K562 (cell line): ENCODE data around the gene C10orf90. TPM values are rescaled to one million over a fixed set of nuclear protein-coding genes. Genes with fewer than 3 reads are reported as not detected.

Experiments
- ATAC-seq: fragments of 200-7000 bp; cut with Tn5 transposase; 3 replicates; pipeline ENCODE4 v1.9.1; 2020; ENCODE audit warnings: moderate library complexity
- BruUV-seq: library from RNA; stranded (reverse); fragments of 400-500 nt; replicated peaks from 2 replicates; lab custom pipeline; 2021; lab: Mats Ljungman, UMichigan
- CTCF ChIA-PET: fragments of 300-600 bp; formaldehyde crosslinking; extraction: SDS; loops from one replicate; lab custom pipeline; 2021; ENCODE audit warnings: low intra/inter-chr PET ratio; lab: Yijun Ruan, JAX
- POLR2A ChIA-PET: fragments of 300-600, 350-650 bp; sonication (Branson Sonifier 250); formaldehyde crosslinking; extraction: SDS; loops from one replicate; lab custom pipeline; 2021; ENCODE audit warnings: antibody characterized with exemption, inconsistent platforms; lab: Yijun Ruan, JAX
- DNase-seq, 4 experiments: peaks; one replicate each; pipeline versions ENCODE4 v3.0.0 to v3.0.0-alpha.2; 2011 to 2018; ENCODE audit warnings: low spot score in 3 of 4, mixed read lengths in 3 of 4; ENCODE audit errors: extremely low read depth in 1 of 4
- FAIRE-seq: peaks from 2 replicates; lab custom pipeline; 2011; peaks lifted over from hg19 to GRCh38; lab: Jason Lieb, UNC
- H2AFZ ChIP-seq: 2 replicates; pipeline ENCODE4 v1.6.0; 2011; ENCODE audit warnings: low read depth, low read length, control low read depth, inconsistent platforms
- H3K27ac ChIP-seq: fragments of 200-600 bp; 3 replicates; pipeline ENCODE4 v1.8.0; 2011; ENCODE audit warnings: low read depth, mild to moderate bottlenecking, control low read depth, inconsistent platforms, low read length, moderate library complexity, mixed read lengths; ENCODE audit errors: extremely low read depth
- H3K27me3 ChIP-seq, 2 experiments: fragments of 300-600 bp in 1 of 2; 2 replicates in 1 of 2; 3 replicates in 1 of 2; pipeline versions ENCODE4 v1.6.0 to v1.8.0; 2011; ENCODE audit warnings: inconsistent platforms in 2 of 2, low read length in 2 of 2, mild to moderate bottlenecking in 1 of 2, mixed read lengths in 1 of 2, moderate library complexity in 1 of 2; ENCODE audit not compliant: control insufficient read depth in 2 of 2, insufficient read depth in 2 of 2
- H3K36me3 ChIP-seq: fragments of 300-600 bp; 3 replicates; pipeline ENCODE4 v1.8.0; 2011; ENCODE audit warnings: mild to moderate bottlenecking, low read length, inconsistent platforms; ENCODE audit not compliant: control insufficient read depth, insufficient read depth
- H3K4me1 ChIP-seq, 2 experiments: fragments of 200-600 bp in 1 of 2; replicated peaks in 1 of 2; 2 replicates in 1 of 2; 3 replicates in 1 of 2; pipeline versions ENCODE4 v1.5.1 to v1.8.0; 2011; ENCODE audit warnings: inconsistent platforms in 2 of 2, low read length in 2 of 2, mild to moderate bottlenecking in 1 of 2, mixed read lengths in 1 of 2, moderate library complexity in 1 of 2; ENCODE audit not compliant: control insufficient read depth in 2 of 2, insufficient read depth in 2 of 2
- H3K4me2 ChIP-seq: 2 replicates; pipeline ENCODE4 v1.6.1; 2011; ENCODE audit warnings: low read length, control low read depth, inconsistent platforms, mixed read lengths; ENCODE audit not compliant: insufficient read depth
- H3K4me3 ChIP-seq: fragments of 200-600 bp; sonication (generic), shearing (Covaris generic); 2 replicates; pipeline ENCODE4 v1.5.1; 2016; ENCODE audit warnings: control low read depth, inconsistent platforms
- H3K79me2 ChIP-seq: fragments of 200-600 bp; 3 replicates; pipeline ENCODE4 v1.8.0; 2011; ENCODE audit warnings: low read length, inconsistent platforms; ENCODE audit not compliant: control insufficient read depth, insufficient read depth
- H3K9ac ChIP-seq, 2 experiments: 2 replicates each; pipeline versions ENCODE4 v1.6.0 to v1.6.1; 2011; ENCODE audit warnings: low read depth in 2 of 2, low read length in 2 of 2, control low read depth in 1 of 2, inconsistent platforms in 1 of 2, mild to moderate bottlenecking in 1 of 2, mixed read lengths in 1 of 2; ENCODE audit not compliant: insufficient read depth in 1 of 2
- H3K9me1 ChIP-seq: one replicate; pipeline ENCODE4 v1.6.0; 2011; ENCODE audit warnings: inconsistent platforms, mild to moderate bottlenecking, low read length, moderate library complexity; ENCODE audit not compliant: control insufficient read depth, insufficient read depth
- H3K9me3 ChIP-seq: replicated peaks from 2 replicates; pipeline ENCODE4 v1.5.1; 2011; ENCODE audit warnings: low read depth, low read length, inconsistent platforms; ENCODE audit not compliant: control insufficient read depth, insufficient read depth
- H4K20me1 ChIP-seq: replicated peaks from 2 replicates; pipeline ENCODE4 v1.6.1; 2011; ENCODE audit warnings: low read length, inconsistent platforms, mixed read lengths; ENCODE audit not compliant: control insufficient read depth, insufficient read depth
- GTF3C2 ChIP-seq: IDR thresholded peaks from 3 replicates; pipeline ENCODE4 v1.6.1; 2011; ENCODE audit warnings: borderline replicate concordance, mild to moderate bottlenecking, moderate library complexity; ENCODE audit not compliant: insufficient read length; ENCODE audit errors: extremely low read depth
- HINFP ChIP-seq: fragments of 450-650 bp; conservative IDR thresholded peaks from 2 replicates; pipeline ENCODE4 v1.6.1; 2016; ENCODE audit warnings: missing genetic modification characterization, low read depth, mild to moderate bottlenecking, control low read depth, missing compliant biosample characterization
- KLF6 ChIP-seq: fragments of 250-450 bp; sonication (Bioruptor Pico); IDR thresholded peaks from 2 replicates; pipeline ENCODE4 v1.4.0; 2020; ENCODE audit warnings: mild to moderate bottlenecking, moderate library complexity, borderline replicate concordance
- RHOXF2B ChIP-seq: fragments of 250-450 bp; sonication (Bioruptor Pico); conservative IDR thresholded peaks from 2 replicates; pipeline ENCODE4 v1.5.1; 2021
- ZBTB40 ChIP-seq, 2 experiments: fragments of 450-650 bp in 1 of 2; sonication (generic) in 1 of 2; formaldehyde crosslinking in 1 of 2; IDR thresholded peaks; 2 replicates each; pipeline versions ENCODE4 v1.7.1 to v1.9.0; 2016 to 2022; ENCODE audit warnings: inconsistent platforms in 1 of 2, mild to moderate bottlenecking in 1 of 2, missing genetic modification reagents in 1 of 2
- WGBS: fragments of 100-300 bp; shearing (Covaris generic); methylation state at CpG from one replicate; pipeline ENCODE4 v1.1.6; 2016; ENCODE audit warnings: low coverage, mixed read lengths; ENCODE audit not compliant: insufficient coverage; ENCODE audit errors: missing lambda C conversion rate; 5-methylcytosine and 5-hydroxymethylcytosine counted together
- in situ Hi-C: fragments of 300-500 bp; cut with MboI; formaldehyde crosslinking; loops from 4 replicates; pipeline ENCODE4 v1.15.0; 2018; ENCODE audit warnings: inconsistent platforms, mixed read lengths
- intact Hi-C: fragments of 100-400 bp; cut with micrococcal nuclease; formaldehyde crosslinking; loops from 2 replicates; pipeline ENCODE4 v1.14.2; 2022
- polyA plus RNA-seq, 8 experiments: library from polyadenylated mRNA; depleted of rRNA in 4 of 8; stranded (reverse) in 5 of 8; unstranded in 3 of 8; fragments of >200 nt; fragmentation: Nextera tagmentation in 2 of 8; fragmentation: Illumina TruSeq in 1 of 8; extraction: Ambion mirVana in 2 of 8; extraction: Trizol in 1 of 8; gene quantifications; 2 replicates each; pipeline versions ENCODE4 v1.2.1 to v1.2.3, GENCODE V29; 2011 to 2014; ENCODE audit warnings: inconsistent platforms in 1 of 8, missing spikeins in 1 of 8
- total RNA-seq, 7 experiments: library from RNA; depleted of rRNA in 6 of 7; stranded (reverse); fragments of >200 nt in 6 of 7; fragmentation: Illumina TruSeq in 2 of 7; extraction: Trizol in 2 of 7; gene quantifications; 2 replicates each; pipeline versions ENCODE4 v1.2.1 to v1.2.3, GENCODE V29; 2011 to 2021; ENCODE audit warnings: low replicate concordance in 1 of 7

The C10orf90 gene
- total and polyA plus RNA-seq, 9 of the 15 experiments (the other 6 are each of a cell fraction or from before 2014, with no cell fraction given), result not detected

GRCh38 chr10:126696684-126697083 lies 26.2 kb upstream of the C10orf90 start:
- no peaks in the 10 kb centered on the region for H3K27me3 ChIP-seq
- ChIA-PET POLR2A (no interaction called here), CTCF (interaction anchor here (0.7 kb wide), 1 partner anchor 27 kb away, joined by 3 read pairs; no protein-coding TSS in a partner anchor)
- H2AFZ ChIP-seq, result no peak overlapping the region
- no peak overlapping the region for H3K27ac ChIP-seq
- H3K79me2 ChIP-seq, result no peaks in the 10 kb centered on the region
- no peaks in the 10 kb centered on the region for H3K9me1 ChIP-seq
- DNase-seq, result no peak
- BruUV-seq, result no TSS peak
- H3K4me1 ChIP-seq, result no peaks in the 10 kb centered on the region
- no CpG with 5 or more reads among the region's 1 CpG for WGBS
- no peak overlapping the region for H3K4me3 ChIP-seq
- H3K36me3 ChIP-seq, result no peaks in the 10 kb centered on the region
- in situ Hi-C loops (no loop called here), intact Hi-C loops (no loop called here)
- no peak for ATAC-seq
- no peak overlapping the region for H3K9ac ChIP-seq
- no peaks in the 10 kb centered on the region for H3K9me3 ChIP-seq
- no peak overlapping the region for H3K4me2 ChIP-seq
- no peaks in the 10 kb centered on the region for H4K20me1 ChIP-seq
- no peak for FAIRE-seq
- TF ChIP-seq HINFP (tag), result no peak
- no peak for TF ChIP-seq KLF6
- no peak for TF ChIP-seq RHOXF2B (CRISPR knock-in tag)
- TF ChIP-seq ZBTB40 (IDR thresholded peaks at IDR 0.05), result no peak
- TF ChIP-seq ZBTB40 (CRISPR knock-in tag; IDR thresholded peaks at IDR 0.05), result no peak
- no peak for TF ChIP-seq GTF3C2
